C1 segment of cervical spinal cord (tissue), 14 donors: ENCODE measurements around the gene TAF8.

ENCODE experiments used
- DNase-seq, 14 donors: peaks; one replicate each; lab custom pipeline; 2025; lab: John Stamatoyannopoulos, UW

The TAF8 gene

GRCh38 chr6:42051268-42051653 lies 937 bp downstream of the TAF8 start:
- DNase-seq = no peak

- DNase-seq = no peak
Observed at GRCh38 chr6:42053601-42054000, 3.3 kb downstream of the TAF8 start.

- no peak for DNase-seq
Observed at GRCh38 chr6:42059743-42060142, 9.4 kb downstream of the TAF8 start.

GRCh38 chr6:42066156-42066675 lies 15.9 kb downstream of the TAF8 start:
- DNase-seq = peak in 1 of 14 donors; percentile 5

- no peak for DNase-seq
Observed at GRCh38 chr6:42068173-42068572, 17.8 kb downstream of the TAF8 start.

GRCh38 chr6:42068872-42069522 lies 18.7 kb downstream of the TAF8 start:
- DNase-seq = no peak

GRCh38 chr6:42071881-42072583 lies 21.7 kb downstream of the TAF8 start:
- peak in 1 of 14 donors; percentile 34 for DNase-seq

- DNase-seq = no peak
Observed at GRCh38 chr6:42073287-42073686, 23.0 kb downstream of the TAF8 start.

- DNase-seq = peak in 9 of 14 donors; percentile 1 to 42 (median 17)
Observed at GRCh38 chr6:42075159-42075838, 25.0 kb downstream of the TAF8 start.

- DNase-seq = peak in 1 of 14 donors; percentile 8
Observed at GRCh38 chr6:42078386-42078785, 28.1 kb downstream of the TAF8 start.

- DNase-seq = no peak
Observed at GRCh38 chr6:42079941-42080464, 29.7 kb downstream of the TAF8 start.

- no peak for DNase-seq
Observed at GRCh38 chr6:42083530-42083929, 33.2 kb downstream of the TAF8 start.

GRCh38 chr6:42084889-42085288 lies 34.6 kb downstream of the TAF8 start:
- no peak for DNase-seq

GRCh38 chr6:42086046-42087035 lies 36.0 kb downstream of the TAF8 start:
- DNase-seq = no peak

- no peak for DNase-seq
Observed at GRCh38 chr6:42088101-42088591, 37.8 kb downstream of the TAF8 start.

- DNase-seq = no peak
Observed at GRCh38 chr6:42090819-42091717, 40.7 kb downstream of the TAF8 start.

GRCh38 chr6:42091718-42092023 lies 41.3 kb downstream of the TAF8 start:
- DNase-seq = no peak

GRCh38 chr6:42093582-42094329 lies 43.4 kb downstream of the TAF8 start:
- no peak for DNase-seq

GRCh38 chr6:42095094-42095493 lies 44.8 kb downstream of the TAF8 start:
- no peak for DNase-seq
